ENCODE data around the gene DEFB114.

- TF ChIP-seq CTCF (conservative IDR thresholded peaks at IDR 0.05; ENCODE audit: low read length) (no peak), EZH2phosphoT487 (IDR thresholded peaks at IDR 0.05; ENCODE audit: borderline replicate concordance, low read depth, low read length) (no peak)
Measured at GRCh38 chr6:49929340-49929739, 34.6 kb downstream of the DEFB114 start.

Measured in OCI-LY7 (cell line).